Measurements from ENCODE around the gene CD300E.

Gene CD300E

DNA sequence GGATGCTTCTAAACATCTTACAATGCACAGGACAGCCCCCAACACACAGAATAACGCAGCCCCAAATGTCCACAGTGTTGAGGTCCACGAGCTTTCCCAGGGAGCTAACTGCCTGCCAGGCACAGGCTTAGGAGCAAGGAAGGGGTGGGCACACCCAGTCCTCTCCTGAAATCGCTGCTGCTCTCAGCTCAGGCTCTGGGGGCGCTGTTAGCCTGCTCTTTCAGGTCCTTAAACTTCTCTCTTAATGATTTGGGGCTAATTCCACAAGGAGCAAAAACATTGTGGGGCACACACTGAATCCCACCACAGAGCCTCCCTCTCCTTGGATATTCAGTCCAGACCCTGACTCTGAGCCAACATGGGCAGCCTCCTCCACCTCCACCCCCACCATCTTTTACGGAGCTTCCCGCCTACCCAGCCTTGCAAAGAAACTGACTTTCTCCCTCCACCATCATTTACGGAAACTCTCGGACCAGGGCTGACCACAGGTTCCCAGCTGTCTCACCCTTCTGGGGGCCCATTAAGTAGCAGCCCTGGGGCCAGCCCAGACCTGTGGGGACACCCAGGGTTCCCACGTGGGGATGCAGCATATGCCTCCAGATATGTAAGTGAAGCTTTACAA is 57.3 kb downstream of the CD300E start:
- no peak for DNase-seq (ENCODE audit: low read depth)

DNA sequence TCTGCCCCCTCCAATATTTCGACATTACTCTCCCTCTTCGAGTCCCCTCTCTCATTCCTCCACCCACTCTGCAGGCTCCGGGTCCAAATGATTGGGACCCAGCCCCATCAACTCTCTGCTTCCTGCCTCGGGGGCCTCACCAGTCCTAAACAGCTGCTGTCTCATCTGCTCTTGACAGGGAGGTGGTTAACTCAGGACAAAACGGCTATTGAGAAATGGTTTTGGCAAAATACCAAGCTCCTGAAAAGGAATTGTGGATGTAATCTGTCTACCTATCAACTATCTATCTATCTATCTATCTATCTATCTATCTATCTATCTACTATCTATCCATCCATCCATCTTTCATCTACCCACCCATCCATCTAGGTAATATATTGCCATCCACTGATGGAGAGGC is 58.4 kb downstream of the CD300E start:
- no peak for DNase-seq (ENCODE audit: low read depth)

DNA sequence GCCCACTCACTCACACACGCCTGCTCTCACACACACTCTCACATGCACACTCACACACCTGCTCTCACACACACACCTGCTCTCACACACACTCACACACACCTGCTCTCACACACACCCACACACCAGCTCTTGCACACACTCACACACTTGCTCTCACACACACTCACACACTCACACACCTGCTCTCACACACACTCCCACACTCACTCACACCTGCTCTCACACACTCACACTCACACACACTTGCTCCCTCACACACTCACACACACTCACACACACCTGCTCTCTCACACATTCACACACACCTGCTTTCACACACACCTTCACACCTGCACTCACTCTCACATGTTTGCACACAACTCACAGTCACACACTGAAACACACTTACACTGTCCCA is 60.2 kb downstream of the CD300E start:
- DNase-seq (ENCODE audit: low read depth): no peak

DNA sequence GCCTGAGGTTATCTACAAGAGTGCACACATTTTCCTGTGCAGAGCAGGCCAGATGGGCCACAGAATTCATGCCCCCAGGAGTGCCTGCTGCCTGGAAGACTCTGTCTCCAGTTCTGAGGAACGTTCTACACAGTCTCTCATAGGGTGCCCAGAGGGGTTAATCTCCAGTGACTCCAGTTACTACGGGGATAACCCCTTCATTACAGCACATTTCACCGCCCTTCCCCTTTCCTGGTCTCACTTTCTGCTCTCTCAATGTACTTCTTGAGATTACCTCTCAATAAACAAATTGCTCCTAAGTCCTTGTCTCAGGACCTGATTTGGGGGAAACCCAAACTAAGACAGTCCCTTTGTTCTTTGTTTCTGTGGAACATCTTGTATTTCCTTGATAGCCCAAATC is 62.0 kb downstream of the CD300E start:
- no peak for DNase-seq (ENCODE audit: low read depth)
